Body of pancreas (tissue), 4 donors: ENCODE data around the gene NAA20. TPM values are rescaled to one million over a fixed set of nuclear protein-coding genes. Genes with fewer than 3 reads are reported as not detected.

Source experiments
- ATAC-seq: fragments of 150-250 bp; one replicate; pipeline ENCODE4 v1.9.1; 2016
- DNase-seq, 4 donors: peaks; one replicate each; pipeline ENCODE4 v3.0.0-alpha.2; 2019
- H3K27ac ChIP-seq, 4 donors: fragments of 200-600 bp; sonication (generic); 1 replicate in 3 of 4; 2 replicates in 1 of 4; pipeline versions ENCODE4 v1.5.1 to v1.6.1; 2016 to 2019; ENCODE audit warnings: mild to moderate bottlenecking in 1 of 4, mixed read lengths in 1 of 4, moderate library complexity in 1 of 4
- H3K27me3 ChIP-seq, 2 donors: fragments of 200-600 bp; sonication (generic); one replicate each; pipeline ENCODE4 v1.6.0; 2016; ENCODE audit warnings: mild to moderate bottlenecking in 1 of 2
- H3K36me3 ChIP-seq, 2 donors: fragments of 200-600 bp; sonication (generic); replicated peaks in 1 of 2; 2 replicates each; pipeline ENCODE4 v1.5.1; 2016; ENCODE audit warnings: low read depth in 2 of 2; ENCODE audit not compliant: insufficient read depth in 1 of 2
- H3K4me1 ChIP-seq: fragments of 200-600 bp; sonication (generic); one replicate; pipeline ENCODE4 v1.6.0; 2016
- H3K4me3 ChIP-seq, 2 donors: fragments of 200-600 bp; sonication (generic); 1 replicate in 1 of 2; 2 replicates in 1 of 2; pipeline ENCODE4 v1.5.1; 2016 to 2019
- H3K9me3 ChIP-seq, 3 donors: fragments of 200-600 bp; sonication (generic); 1 replicate in 2 of 3; 2 replicates in 1 of 3; pipeline ENCODE4 v1.5.1; 2016
- POLR2A ChIP-seq, 3 donors: fragments of 450-650 bp; IDR thresholded peaks; one replicate each; pipeline ENCODE4 v1.6.1; 2016; ENCODE audit warnings: antibody characterized with exemption in 3 of 3, mild to moderate bottlenecking in 2 of 3
- WGBS, 2 donors: methylation state at CpG; one replicate each; pipeline ENCODE4 v1.1.5; 2017; 5-methylcytosine and 5-hydroxymethylcytosine counted together
- intact Hi-C: fragments of 100-400 bp; cut with DNase I; formaldehyde crosslinking; loops from one replicate; pipeline ENCODE4 v1.15.1; 2023
- total RNA-seq, 2 donors: library from RNA; depleted of rRNA; stranded (reverse); fragments of >200 nt; gene quantifications; one replicate each; pipeline ENCODE4 v1.1.0, GENCODE V29; 2016
- TF ChIP-seq, protein P1 (sequence below), 7 experiments: fragments of 450-650 bp in 4 of 7; fragments of 200-600 bp in 3 of 7; sonication (generic) in 3 of 7; IDR thresholded peaks; one replicate each; pipeline ENCODE4 v1.5.1; 2016 to 2019; ENCODE audit warnings: antibody characterized with exemption in 7 of 7

The NAA20 gene
- total RNA-seq, 2 donors from 2014 or later, result 19.2 to 23.4 TPM

GRCh38 chr20:19996222-19996621 is 20.9 kb upstream of the NAA20 start:
- H3K4me1 ChIP-seq, result peaks cover 66% of the 10 kb centered on the region
- TF ChIP-seq, protein P1, sequence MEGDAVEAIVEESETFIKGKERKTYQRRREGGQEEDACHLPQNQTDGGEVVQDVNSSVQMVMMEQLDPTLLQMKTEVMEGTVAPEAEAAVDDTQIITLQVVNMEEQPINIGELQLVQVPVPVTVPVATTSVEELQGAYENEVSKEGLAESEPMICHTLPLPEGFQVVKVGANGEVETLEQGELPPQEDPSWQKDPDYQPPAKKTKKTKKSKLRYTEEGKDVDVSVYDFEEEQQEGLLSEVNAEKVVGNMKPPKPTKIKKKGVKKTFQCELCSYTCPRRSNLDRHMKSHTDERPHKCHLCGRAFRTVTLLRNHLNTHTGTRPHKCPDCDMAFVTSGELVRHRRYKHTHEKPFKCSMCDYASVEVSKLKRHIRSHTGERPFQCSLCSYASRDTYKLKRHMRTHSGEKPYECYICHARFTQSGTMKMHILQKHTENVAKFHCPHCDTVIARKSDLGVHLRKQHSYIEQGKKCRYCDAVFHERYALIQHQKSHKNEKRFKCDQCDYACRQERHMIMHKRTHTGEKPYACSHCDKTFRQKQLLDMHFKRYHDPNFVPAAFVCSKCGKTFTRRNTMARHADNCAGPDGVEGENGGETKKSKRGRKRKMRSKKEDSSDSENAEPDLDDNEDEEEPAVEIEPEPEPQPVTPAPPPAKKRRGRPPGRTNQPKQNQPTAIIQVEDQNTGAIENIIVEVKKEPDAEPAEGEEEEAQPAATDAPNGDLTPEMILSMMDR (IDR thresholded peaks at IDR 0.05), result no peak
- TF ChIP-seq POLR2A (IDR thresholded peaks at IDR 0.05), result no peak
- WGBS, 2 donors, result 64 to 73% methylated on average over 8 of the region's 8 CpGs
- H3K4me3 ChIP-seq, result no peak overlapping the region
- H3K36me3 ChIP-seq, result peaks cover 0 to 14% of the 10 kb centered on the region in 2 donors
- H3K27ac ChIP-seq, result peak overlapping the region in 2 of 4 donors; percentile 15 to 30
- H3K27me3 ChIP-seq, result no peaks in the 10 kb centered on the region
- ATAC-seq (no peak), DNase-seq (no peak)
- intact Hi-C loops, result no loop called here
- H3K9me3 ChIP-seq, result no peaks in the 10 kb centered on the region

DNA sequence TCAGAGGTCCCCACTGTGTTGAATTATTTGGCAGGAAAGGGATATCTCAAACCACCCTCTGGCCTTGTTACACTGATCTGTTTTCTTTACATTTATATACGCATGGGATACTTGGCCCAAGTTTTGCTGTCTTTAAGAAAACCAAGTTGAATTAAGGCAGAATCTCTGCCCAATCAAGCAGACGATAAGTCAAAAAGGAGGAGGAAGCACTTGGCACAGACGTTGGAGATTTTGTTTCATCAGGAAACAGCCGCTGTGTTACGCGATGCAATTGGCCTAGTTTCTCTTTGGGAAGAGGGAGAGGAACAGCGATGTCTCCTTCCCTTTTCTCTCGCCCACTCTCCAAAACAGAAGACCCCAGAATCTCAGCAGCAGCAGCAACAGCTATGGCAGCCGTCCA is 20.2 kb upstream of the NAA20 start:
- no peaks in the 10 kb centered on the region for H3K27me3 ChIP-seq
- intact Hi-C loops, result no loop called here
- no peak for ATAC-seq
- TF ChIP-seq, protein P1 (IDR thresholded peaks at IDR 0.05), result no peak
- no peak for TF ChIP-seq POLR2A (IDR thresholded peaks at IDR 0.05)
- H3K4me1 ChIP-seq, result peaks cover 66% of the 10 kb centered on the region
- 33 to 53% methylated on average over 7 to 9 of the region's 9 CpGs for WGBS, 2 donors
- peak overlapping the region in 2 of 4 donors; percentile 15 to 39 for H3K27ac ChIP-seq
- no peak overlapping the region for H3K4me3 ChIP-seq
- peaks cover 0 to 14% of the 10 kb centered on the region in 2 donors for H3K36me3 ChIP-seq
- no peaks in the 10 kb centered on the region for H3K9me3 ChIP-seq
- no peak for DNase-seq

GRCh38 chr20:19998990-19999705 is 18.0 kb upstream of the NAA20 start:
- TF ChIP-seq, protein P1 (IDR thresholded peaks at IDR 0.05), result no peak
- no peak for TF ChIP-seq POLR2A (IDR thresholded peaks at IDR 0.05)
- Histone ChIP-seq H3K27ac (peak overlapping the region; percentile 43 to 70 (median 56)), H3K4me1 (peaks cover 73% of the 10 kb centered on the region), H3K9me3 (no peaks in the 10 kb centered on the region), H3K4me3 (no peak overlapping the region), H3K27me3 (no peaks in the 10 kb centered on the region), H3K36me3 (peaks cover 0 to 14% of the 10 kb centered on the region in 2 donors)
- intact Hi-C loops, result no loop called here
- ATAC-seq, result peak; percentile 80
- 40 to 41% methylated on average over 7 of the region's 7 CpGs for WGBS, 2 donors
- DNase-seq, result peak; percentile 70 to 83 (median 76)

GRCh38 chr20:20000211-20000968 is 16.8 kb upstream of the NAA20 start:
- peaks cover 78% of the 10 kb centered on the region for H3K4me1 ChIP-seq
- intact Hi-C loops, result loop anchor here (10.0 kb wide), 1 partner anchor 306 kb away; no protein-coding TSS in a partner anchor

More at GRCh38 chr20:20000211-20000968, 16.8 kb upstream of the NAA20 start:
- H3K9me3 ChIP-seq, result no peaks in the 10 kb centered on the region
- no peak for TF ChIP-seq POLR2A (IDR thresholded peaks at IDR 0.05)
- TF ChIP-seq, protein P1 (IDR thresholded peaks at IDR 0.05), result no peak
- ATAC-seq (no peak), DNase-seq (no peak)
- H3K4me3 ChIP-seq, result no peak overlapping the region
- H3K27me3 ChIP-seq, result no peaks in the 10 kb centered on the region
- peaks cover 0 to 14% of the 10 kb centered on the region in 2 donors for H3K36me3 ChIP-seq
- 79 to 82% methylated on average over 13 to 14 of the region's 14 CpGs for WGBS, 2 donors
- peak overlapping the region in 3 of 4 donors; percentile 22 to 70 (median 64) for H3K27ac ChIP-seq
